ENCODE results near the gene BCLAF1. TPM values are rescaled to one million over a fixed set of nuclear protein-coding genes. Genes with fewer than 3 reads are reported as not detected.

The BCLAF1 gene
- polyA plus RNA-seq, 1 donor (not counting 4 experiments of a cell fraction or from before 2014, with no cell fraction given) = 80.3 TPM

DNA sequence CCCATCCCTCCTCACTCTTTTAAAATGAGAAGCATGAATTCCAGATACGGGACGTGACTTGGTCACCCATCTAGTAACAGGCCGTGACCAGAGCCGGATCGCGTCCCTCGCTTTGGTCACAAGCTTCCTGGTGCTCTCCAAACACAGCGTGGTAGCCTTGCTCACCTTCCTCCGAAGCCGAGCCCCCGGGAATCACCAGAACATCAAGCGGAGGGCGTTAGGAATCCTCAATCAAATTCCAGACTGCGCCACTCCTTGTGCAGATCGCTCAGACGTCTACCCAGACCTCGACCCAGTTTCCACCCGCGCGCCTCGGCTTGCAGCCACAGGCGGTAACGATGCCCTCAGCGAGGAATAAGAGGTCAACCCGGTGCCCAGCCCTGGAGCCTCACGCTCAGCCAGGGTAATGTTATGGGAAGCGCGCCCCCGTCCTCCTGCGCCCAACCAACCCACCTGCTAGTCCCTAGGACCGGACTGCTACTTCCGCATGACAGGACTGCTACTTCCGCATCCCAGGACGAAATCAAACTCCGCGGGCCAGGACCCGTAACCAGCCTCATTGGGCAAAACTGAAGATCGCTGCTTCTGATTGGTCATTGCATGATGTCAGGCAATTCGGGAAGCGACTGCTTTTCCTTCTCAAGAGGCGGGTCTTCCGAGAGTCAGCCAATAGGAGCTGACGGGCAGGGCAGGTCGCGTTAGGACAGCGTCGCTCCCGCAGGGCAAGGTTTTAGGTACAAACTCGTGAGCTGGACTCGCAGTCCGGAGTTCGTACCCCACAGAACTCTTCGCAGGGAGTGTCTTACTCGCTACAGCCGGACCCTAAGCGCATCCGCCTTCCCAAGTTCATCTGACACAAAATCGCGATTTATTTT lies 39.6 kb downstream of the BCLAF1 start, which contains the start of gene MTFR2:
MTFR2 (minus strand) TSS at position 501 of the 875 bp plus-strand sequence. CDS start 1,212 bp downstream, outside the sequence.
- H3K9ac ChIP-seq (ENCODE audit: control insufficient read depth, extremely low read depth, insufficient read depth, low read length) = peak within 1 kb of the TSS; percentile 79
- peak within 1 kb of the TSS; percentile 88 for H3K4me2 ChIP-seq (ENCODE audit: control insufficient read depth, extremely low read depth, insufficient read depth, low read depth, low read length)
- H3K9me3 ChIP-seq (ENCODE audit: control insufficient read depth, low read depth, low read length) = no peaks in the 10 kb centered on the region
- peak within 1 kb of the TSS; percentile 72 to 82 (median 82) for H3K4me3 ChIP-seq (ENCODE audit: control insufficient read depth in 2 of 3, extremely low read depth in 1 of 3, insufficient read depth in 2 of 3, low read depth in 1 of 3, low read length in 3 of 3)
- H3K4me1 ChIP-seq (ENCODE audit: control insufficient read depth, extremely low read depth, insufficient read depth, low read length) = peaks cover 11% of the 10 kb centered on the region
- dilution Hi-C loops (cut with MboI; ENCODE audit: extremely low pct_ligation_motif_present, low sequenced_read_pairs) = no loop called here
- FAIRE-seq (peak; percentile 97), DNase-seq (ENCODE audit: low read depth, low spot score) (peak; percentile 97)
- peaks cover 10% of the 10 kb centered on the region for H3K79me2 ChIP-seq (ENCODE audit: control insufficient read depth, insufficient read depth, low read length)
- peak within 1 kb of the TSS; percentile 77 for H3K27ac ChIP-seq (ENCODE audit: control insufficient read depth, insufficient read depth, low read length)
- no peaks in the 10 kb centered on the region for H3K27me3 ChIP-seq (ENCODE audit: control insufficient read depth, extremely low read depth, insufficient read depth, low read length)
- no peaks in the 10 kb centered on the region for H3K36me3 ChIP-seq (ENCODE audit: control insufficient read depth in 2 of 2, extremely low read depth in 1 of 2, insufficient read depth in 2 of 2, low read length in 2 of 2)
- no peaks in the 10 kb centered on the region for H3K9me1 ChIP-seq (ENCODE audit: control insufficient read depth, extremely low read depth, insufficient read depth, low read length)
- no peaks in the 10 kb centered on the region for H4K20me1 ChIP-seq (ENCODE audit: control insufficient read depth, extremely low read depth, insufficient read depth, low read length)
- peak within 1 kb of the TSS; percentile 83 for H2AFZ ChIP-seq (ENCODE audit: control insufficient read depth, low read length)
- TF ChIP-seq, protein P1, sequence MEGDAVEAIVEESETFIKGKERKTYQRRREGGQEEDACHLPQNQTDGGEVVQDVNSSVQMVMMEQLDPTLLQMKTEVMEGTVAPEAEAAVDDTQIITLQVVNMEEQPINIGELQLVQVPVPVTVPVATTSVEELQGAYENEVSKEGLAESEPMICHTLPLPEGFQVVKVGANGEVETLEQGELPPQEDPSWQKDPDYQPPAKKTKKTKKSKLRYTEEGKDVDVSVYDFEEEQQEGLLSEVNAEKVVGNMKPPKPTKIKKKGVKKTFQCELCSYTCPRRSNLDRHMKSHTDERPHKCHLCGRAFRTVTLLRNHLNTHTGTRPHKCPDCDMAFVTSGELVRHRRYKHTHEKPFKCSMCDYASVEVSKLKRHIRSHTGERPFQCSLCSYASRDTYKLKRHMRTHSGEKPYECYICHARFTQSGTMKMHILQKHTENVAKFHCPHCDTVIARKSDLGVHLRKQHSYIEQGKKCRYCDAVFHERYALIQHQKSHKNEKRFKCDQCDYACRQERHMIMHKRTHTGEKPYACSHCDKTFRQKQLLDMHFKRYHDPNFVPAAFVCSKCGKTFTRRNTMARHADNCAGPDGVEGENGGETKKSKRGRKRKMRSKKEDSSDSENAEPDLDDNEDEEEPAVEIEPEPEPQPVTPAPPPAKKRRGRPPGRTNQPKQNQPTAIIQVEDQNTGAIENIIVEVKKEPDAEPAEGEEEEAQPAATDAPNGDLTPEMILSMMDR (optimal IDR thresholded peaks at IDR 0.05 in 1 of 3, IDR thresholded peaks at IDR 0.05 in 1 of 3, conservative IDR thresholded peaks at IDR 0.05 in 1 of 3; ENCODE audit: extremely low read depth in 1 of 3, insufficient read depth in 2 of 3, low read length in 3 of 3) = peak in 1 of 3 experiments; percentile 4
- no peak for TF ChIP-seq EZH2 (IDR thresholded peaks at IDR 0.05; ENCODE audit: low read length)

DNA sequence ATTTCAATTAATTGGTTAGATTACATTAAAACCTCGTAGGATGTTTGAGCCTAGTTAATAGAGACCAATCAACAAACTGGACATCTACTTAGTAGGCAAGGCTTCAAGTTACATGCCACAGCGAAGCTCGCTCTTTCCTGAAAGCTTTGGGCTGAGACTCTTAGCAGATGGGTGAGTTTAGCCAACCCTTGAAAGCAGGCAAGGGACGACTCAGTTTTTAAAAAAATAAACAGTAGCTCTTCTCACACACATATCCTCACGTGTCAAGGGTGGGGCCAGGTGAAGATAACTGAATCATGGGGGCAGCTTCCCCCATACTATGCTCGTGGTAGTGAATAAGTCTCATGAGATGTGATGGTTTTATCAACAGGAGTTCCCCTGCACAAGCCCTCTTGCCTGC lies 40.3 kb downstream of the BCLAF1 start:
- H3K27me3 ChIP-seq (ENCODE audit: control insufficient read depth, extremely low read depth, insufficient read depth, low read length) = no peaks in the 10 kb centered on the region
- H3K36me3 ChIP-seq (ENCODE audit: control insufficient read depth in 2 of 2, extremely low read depth in 1 of 2, insufficient read depth in 2 of 2, low read length in 2 of 2) = peaks cover 0 to 2% of the 10 kb centered on the region in 2 experiments
- no peaks in the 10 kb centered on the region for H3K9me1 ChIP-seq (ENCODE audit: control insufficient read depth, extremely low read depth, insufficient read depth, low read length)
- H3K4me3 ChIP-seq (ENCODE audit: control insufficient read depth in 2 of 3, extremely low read depth in 1 of 3, insufficient read depth in 2 of 3, low read depth in 1 of 3, low read length in 3 of 3) = peak overlapping the region; percentile 72 to 82 (median 82)
- no peak for FAIRE-seq
- peaks cover 11% of the 10 kb centered on the region for H3K4me1 ChIP-seq (ENCODE audit: control insufficient read depth, extremely low read depth, insufficient read depth, low read length)
- H3K4me2 ChIP-seq (ENCODE audit: control insufficient read depth, extremely low read depth, insufficient read depth, low read depth, low read length) = peak overlapping the region; percentile 88
- H3K27ac ChIP-seq (ENCODE audit: control insufficient read depth, insufficient read depth, low read length) = peak overlapping the region; percentile 77
- DNase-seq (ENCODE audit: low read depth, low spot score) = no peak
- H4K20me1 ChIP-seq (ENCODE audit: control insufficient read depth, extremely low read depth, insufficient read depth, low read length) = no peaks in the 10 kb centered on the region
- dilution Hi-C loops (cut with MboI; ENCODE audit: extremely low pct_ligation_motif_present, low sequenced_read_pairs) = no loop called here
- peak overlapping the region; percentile 83 for H2AFZ ChIP-seq (ENCODE audit: control insufficient read depth, low read length)
- TF ChIP-seq, protein P1 (optimal IDR thresholded peaks at IDR 0.05 in 1 of 3, IDR thresholded peaks at IDR 0.05 in 1 of 3, conservative IDR thresholded peaks at IDR 0.05 in 1 of 3; ENCODE audit: extremely low read depth in 1 of 3, insufficient read depth in 2 of 3, low read length in 3 of 3) = no peak
- TF ChIP-seq EZH2 (IDR thresholded peaks at IDR 0.05; ENCODE audit: low read length) = no peak
- H3K9ac ChIP-seq (ENCODE audit: control insufficient read depth, extremely low read depth, insufficient read depth, low read length) = peak overlapping the region; percentile 79
- no peaks in the 10 kb centered on the region for H3K9me3 ChIP-seq (ENCODE audit: control insufficient read depth, low read depth, low read length)
- peaks cover 10% of the 10 kb centered on the region for H3K79me2 ChIP-seq (ENCODE audit: control insufficient read depth, insufficient read depth, low read length)

Data from keratinocyte (primary cell).